ENCODE results near the gene NEAT1.
A peak's percentile ranks its signal among the peaks of the same experiment; 100 is the strongest.
"Not testable (repeated sequence)": the region's sequence is repeated elsewhere in the genome, so short reads cannot be mapped to it uniquely, and the experiment has no call there.

Gene NEAT1

GRCh38 chr11:65445101-65445603, 22.6 kb downstream of the NEAT1 start:
- 0 out of 2 replicates have a peak, but pooled peaks have one; percentile 17 for TF ChIP-seq POLR2A (IDR thresholded peaks at IDR 0.05; ENCODE audit: low read depth, low read length)
- DNase-seq (ENCODE audit: insufficient read length, low spot score) (no peak), FAIRE-seq (no peak)

GRCh38 chr11:65445604-65446445, 23.2 kb downstream of the NEAT1 start:
- DNase-seq (ENCODE audit: insufficient read length, low spot score) (no peak), FAIRE-seq (no peak)
- no peak for TF ChIP-seq POLR2A (IDR thresholded peaks at IDR 0.05; ENCODE audit: low read depth, low read length)

- DNase-seq (ENCODE audit: insufficient read length, low spot score) = no peak
- no peak for TF ChIP-seq POLR2A (IDR thresholded peaks at IDR 0.05; ENCODE audit: low read depth, low read length)
- FAIRE-seq = no peak
Observed at GRCh38 chr11:65446446-65447277, 24.1 kb downstream of the NEAT1 start.

- DNase-seq (ENCODE audit: insufficient read length, low spot score) = no peak
- no peak for TF ChIP-seq POLR2A (IDR thresholded peaks at IDR 0.05; ENCODE audit: low read depth, low read length)
- FAIRE-seq = no peak
Observed at GRCh38 chr11:65448074-65448417, 25.4 kb downstream of the NEAT1 start.

DNA sequence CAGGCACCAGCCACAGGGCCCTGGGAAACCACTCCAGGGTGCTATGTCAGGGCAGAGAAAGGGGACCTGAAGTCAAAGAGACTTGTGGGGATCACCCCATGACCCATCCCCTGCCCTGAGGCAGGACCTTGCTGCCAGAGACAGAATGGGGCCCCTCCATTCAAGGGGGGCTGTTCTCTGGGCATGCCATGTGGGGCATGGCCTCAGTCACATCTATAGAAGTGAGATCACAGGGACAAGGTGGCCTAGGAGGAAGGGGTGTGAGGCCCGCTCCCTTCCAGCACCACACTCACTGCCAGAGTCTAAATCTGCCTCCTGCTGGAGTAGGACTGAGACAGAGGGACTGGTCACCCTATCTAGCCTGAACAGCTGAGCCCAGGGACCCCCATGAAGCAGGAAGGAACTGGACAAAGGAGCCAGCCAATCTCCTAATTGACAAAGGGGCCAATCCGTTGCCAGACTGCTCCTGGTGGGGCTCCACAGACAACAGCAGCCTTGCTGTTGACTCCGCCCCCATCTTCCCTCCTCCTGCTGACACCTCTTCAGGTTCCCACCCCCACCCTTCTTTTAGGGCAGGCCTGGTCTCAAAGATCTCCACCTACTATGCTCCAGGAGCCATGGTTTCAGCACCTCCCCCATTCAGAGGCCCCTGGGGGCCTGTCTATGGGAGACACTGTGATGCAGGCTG, 26.0 kb downstream of the NEAT1 start:
- DNase-seq (ENCODE audit: insufficient read length, low spot score) = no peak
- TF ChIP-seq POLR2A (IDR thresholded peaks at IDR 0.05; ENCODE audit: low read depth, low read length) = no peak
- FAIRE-seq = no peak

DNA sequence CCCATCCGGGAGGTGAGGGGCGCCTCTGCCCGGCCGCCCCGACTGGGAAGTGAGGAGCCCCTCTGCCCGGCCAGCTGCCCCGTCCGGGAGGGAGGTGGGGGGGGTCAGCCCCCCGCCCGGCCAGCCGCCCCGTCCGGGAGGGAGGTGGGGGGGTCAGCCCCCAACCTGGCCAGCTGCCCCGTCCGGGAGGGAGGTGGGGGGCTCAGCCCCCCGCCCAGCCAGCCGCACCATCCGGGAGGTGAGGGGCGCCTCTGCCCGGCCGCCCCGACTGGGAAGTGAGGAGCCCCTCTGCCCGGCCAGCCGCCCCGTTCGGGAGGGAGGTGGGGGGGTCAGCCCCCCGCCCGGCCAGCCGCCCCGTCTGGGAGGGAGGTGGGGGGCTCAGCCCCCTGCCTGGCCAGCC, 28.7 kb downstream of the NEAT1 start:
- FAIRE-seq; DNase-seq (ENCODE audit: insufficient read length, low spot score): not testable (repeated sequence)

DNA sequence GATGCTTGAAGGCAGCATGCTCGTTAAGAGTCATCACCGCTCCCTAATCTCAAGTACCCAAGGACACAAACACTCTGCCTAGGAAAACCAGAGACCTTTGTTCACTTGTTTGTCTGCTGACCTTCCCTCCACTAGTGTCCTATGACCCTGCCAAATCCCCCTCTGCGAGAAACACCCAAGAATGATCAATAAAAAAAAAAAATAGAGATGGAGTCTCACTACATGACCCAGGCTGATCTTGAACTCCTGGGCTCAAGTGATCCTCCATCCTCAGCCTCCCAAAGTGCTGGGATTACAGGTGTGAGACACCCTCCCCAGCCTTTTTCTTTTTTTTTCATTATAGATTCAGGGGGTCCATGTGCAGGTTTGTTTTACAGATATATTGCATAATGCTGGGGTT, 29.7 kb downstream of the NEAT1 start:
- FAIRE-seq; DNase-seq (ENCODE audit: insufficient read length, low spot score): not testable (repeated sequence)

DNA sequence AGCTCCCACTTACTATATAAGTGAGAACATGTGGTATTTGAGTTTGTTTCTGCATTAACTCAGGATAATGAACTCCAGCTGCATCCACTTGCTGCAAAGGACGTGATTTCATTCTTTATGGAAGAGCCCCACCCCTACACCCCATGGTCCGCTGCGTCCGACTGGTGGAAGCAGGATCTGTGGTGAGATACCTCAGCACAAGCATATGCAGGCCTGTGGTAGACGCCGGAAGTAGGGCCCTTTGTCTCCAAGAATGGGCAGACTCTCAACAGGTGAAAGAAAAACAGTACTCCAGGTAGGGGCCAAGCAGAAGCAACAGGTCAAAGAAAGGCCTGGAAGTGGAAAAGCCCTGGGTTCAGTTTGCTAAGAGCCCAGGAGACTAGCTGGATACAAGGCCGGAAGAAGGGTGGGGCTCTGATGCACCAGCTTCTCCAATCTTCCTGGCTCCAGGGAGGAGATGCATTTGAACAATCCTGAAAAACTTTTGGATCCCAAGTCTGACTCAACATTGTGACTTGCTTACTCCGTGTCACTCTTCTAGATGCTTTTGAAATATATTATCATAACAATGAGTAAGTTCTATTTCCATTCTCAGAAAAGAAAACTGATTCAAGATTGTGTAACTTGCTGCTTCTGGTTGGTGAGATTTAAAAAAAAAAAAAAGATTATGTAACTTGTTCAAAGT, 30.4 kb downstream of the NEAT1 start:
- peak; percentile 61 for DNase-seq (ENCODE audit: insufficient read length, low spot score)
- FAIRE-seq = no peak
- TF ChIP-seq POLR2A (IDR thresholded peaks at IDR 0.05; ENCODE audit: low read depth, low read length) = no peak

- DNase-seq (ENCODE audit: insufficient read length, low spot score) (no peak), FAIRE-seq (no peak)
- TF ChIP-seq POLR2A (IDR thresholded peaks at IDR 0.05; ENCODE audit: low read depth, low read length) = no peak
Observed at GRCh38 chr11:65454311-65454695, 31.7 kb downstream of the NEAT1 start.

DNA sequence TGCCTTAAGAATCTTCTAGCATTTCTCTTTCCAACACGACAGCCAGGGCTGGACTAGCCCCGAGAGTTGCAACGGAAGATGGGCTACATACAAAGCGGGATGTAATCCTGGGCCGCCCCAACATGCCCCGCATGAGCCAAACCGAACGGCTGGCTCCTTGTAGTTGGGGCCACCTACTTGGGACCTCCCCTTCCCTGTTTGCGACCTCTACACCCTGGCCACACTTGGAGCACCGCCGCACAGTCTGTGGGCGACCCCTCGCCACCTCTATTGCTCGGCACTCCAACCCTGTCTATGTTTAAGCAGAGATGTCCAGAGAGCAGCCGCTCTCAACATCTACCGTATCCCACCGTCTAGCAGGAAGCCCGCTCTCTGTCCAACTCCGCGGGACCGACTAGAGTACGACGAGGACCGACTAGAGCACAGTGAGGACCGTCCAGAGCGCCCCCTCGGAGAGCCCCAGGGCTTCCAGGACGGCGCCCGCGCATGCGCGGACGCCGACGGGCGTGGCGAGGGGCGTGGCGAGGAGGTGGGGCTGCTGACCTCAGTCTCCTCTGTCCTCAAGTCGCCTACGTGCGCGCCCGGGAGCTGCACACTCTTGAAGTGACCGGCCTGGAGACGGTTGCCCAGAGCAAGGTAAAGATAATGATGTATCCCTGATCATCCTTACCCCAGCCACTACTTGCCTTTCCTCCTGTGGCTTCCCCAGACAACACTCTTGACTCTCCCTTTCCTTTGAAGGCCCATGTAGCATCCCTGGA, 32.3 kb downstream of the NEAT1 start:
- no peak for DNase-seq (ENCODE audit: insufficient read length, low spot score)

DNA sequence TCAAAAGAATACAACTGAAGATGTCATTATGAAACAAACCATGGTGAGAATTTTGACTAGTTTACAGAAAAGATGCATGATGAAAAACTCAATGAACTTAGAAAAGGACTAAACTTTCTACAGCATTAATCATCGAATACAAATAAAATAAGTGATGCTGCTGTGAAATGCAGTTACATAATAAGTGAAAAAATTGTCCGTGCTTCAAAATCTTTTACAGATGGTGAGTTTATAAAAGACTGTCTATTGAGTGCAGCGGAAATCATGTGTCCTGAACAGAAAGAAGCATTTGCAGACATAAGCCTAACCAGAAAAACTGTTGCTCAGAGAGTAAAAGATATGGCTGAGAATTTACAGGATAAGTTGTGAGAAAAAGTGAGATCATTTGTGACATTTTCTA, 33.8 kb downstream of the NEAT1 start:
- FAIRE-seq = no peak
- no peak for TF ChIP-seq POLR2A (IDR thresholded peaks at IDR 0.05; ENCODE audit: low read depth, low read length)
- no peak for DNase-seq (ENCODE audit: insufficient read length, low spot score)

More for the DNA sequence above, 32.3 kb downstream of the NEAT1 start:
- TF ChIP-seq POLR2A (IDR thresholded peaks at IDR 0.05; ENCODE audit: low read depth, low read length) = peak; percentile 63
- FAIRE-seq = no peak

DNA sequence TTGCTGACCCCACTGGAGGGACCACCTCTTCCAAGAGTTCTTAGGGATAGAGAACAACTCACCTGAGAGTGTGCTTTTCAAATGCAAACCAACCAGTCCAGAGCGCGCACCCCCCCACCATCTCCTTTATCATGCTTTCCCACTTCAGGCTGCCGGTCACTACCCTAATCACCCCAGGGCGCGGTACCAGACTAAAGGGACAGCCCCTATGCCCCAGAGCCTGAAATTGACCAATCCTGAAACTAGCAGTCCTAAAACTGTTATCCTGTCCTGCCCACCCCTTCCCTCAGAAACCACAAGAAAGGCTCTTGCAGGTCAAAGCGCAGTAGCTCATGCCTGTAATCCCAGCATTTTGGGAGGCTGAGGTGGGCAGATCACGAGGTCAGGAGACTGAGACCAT, 37.0 kb downstream of the NEAT1 start:
- FAIRE-seq = no peak
- no peak for TF ChIP-seq POLR2A (IDR thresholded peaks at IDR 0.05; ENCODE audit: low read depth, low read length)

DNA sequence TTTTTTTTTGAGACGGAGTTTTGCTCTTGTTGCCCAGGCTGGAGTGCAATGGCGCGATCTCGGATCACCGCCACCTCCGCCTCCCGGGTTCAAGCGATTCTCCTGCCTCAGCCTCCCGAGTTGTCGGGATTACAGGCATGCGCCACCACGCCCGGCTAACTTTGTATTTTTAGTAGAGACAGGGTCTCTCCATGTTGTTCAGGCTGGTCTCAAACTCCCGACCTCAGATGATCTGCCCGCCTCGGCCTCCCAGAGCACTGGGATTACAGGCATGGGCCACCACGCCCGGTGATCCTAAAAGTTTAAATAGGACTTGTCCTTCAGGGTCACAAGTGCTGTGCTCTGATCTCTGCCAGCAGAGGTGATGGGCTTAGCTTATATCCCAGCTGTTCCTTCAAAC, 42.9 kb downstream of the NEAT1 start:
- DNase-seq (ENCODE audit: insufficient read length, low spot score); FAIRE-seq: not testable (repeated sequence)

More for the DNA sequence above, 37.0 kb downstream of the NEAT1 start:
- DNase-seq (ENCODE audit: insufficient read length, low spot score) = no peak

GRCh38 chr11:65467306-65467705, 44.7 kb downstream of the NEAT1 start:
- DNase-seq (ENCODE audit: insufficient read length, low spot score); FAIRE-seq: not testable (repeated sequence)

Measured in H54 (cell line).